Activated T-helper 17 cell treated with anti-CD3 and anti-CD28 coated beads, Interleukin-2, amount 50 U/mL, for 72 hours (primary cell): ENCODE data around the gene CDH23. TPM values are rescaled to one million over a fixed set of nuclear protein-coding genes. Genes with fewer than 3 reads are reported as not detected.
A peak's percentile ranks its signal among the peaks of the same experiment; 100 is the strongest.

Experiments
- ATAC-seq: fragments of 150-1000 bp; cut with Tn5 transposase; replicated peaks from 2 replicates; pipeline ENCODE4 v1.10.0; 2021; ENCODE audit warnings: mild to moderate bottlenecking, moderate library complexity
- H3K27ac Mint-ChIP-seq: one replicate; pipeline ENCODE4 v1.8.0; 2022; ENCODE audit warnings: mixed read lengths
- H3K27me3 Mint-ChIP-seq: one replicate; pipeline ENCODE4 v1.8.0; 2022; ENCODE audit warnings: mixed read lengths
- H3K36me3 Mint-ChIP-seq: one replicate; pipeline ENCODE4 v1.8.0; 2022; ENCODE audit warnings: low read depth, mild to moderate bottlenecking, mixed read lengths
- H3K4me1 Mint-ChIP-seq: one replicate; pipeline ENCODE4 v1.8.0; 2022; ENCODE audit warnings: mixed read lengths
- H3K4me3 Mint-ChIP-seq: one replicate; pipeline ENCODE4 v1.8.0; 2022; ENCODE audit warnings: mild to moderate bottlenecking, mixed read lengths
- H3K9me3 Mint-ChIP-seq: one replicate; pipeline ENCODE4 v1.8.0; 2022; ENCODE audit warnings: mixed read lengths
- total RNA-seq, 2 donors: library from RNA; stranded (reverse); gene quantifications; one replicate each; pipeline ENCODE4 v1.2.3, GENCODE V29; 2022

CDH23 gene
- total RNA-seq, 2 donors from 2014 or later: 0.09 to 16.2 TPM

DNA sequence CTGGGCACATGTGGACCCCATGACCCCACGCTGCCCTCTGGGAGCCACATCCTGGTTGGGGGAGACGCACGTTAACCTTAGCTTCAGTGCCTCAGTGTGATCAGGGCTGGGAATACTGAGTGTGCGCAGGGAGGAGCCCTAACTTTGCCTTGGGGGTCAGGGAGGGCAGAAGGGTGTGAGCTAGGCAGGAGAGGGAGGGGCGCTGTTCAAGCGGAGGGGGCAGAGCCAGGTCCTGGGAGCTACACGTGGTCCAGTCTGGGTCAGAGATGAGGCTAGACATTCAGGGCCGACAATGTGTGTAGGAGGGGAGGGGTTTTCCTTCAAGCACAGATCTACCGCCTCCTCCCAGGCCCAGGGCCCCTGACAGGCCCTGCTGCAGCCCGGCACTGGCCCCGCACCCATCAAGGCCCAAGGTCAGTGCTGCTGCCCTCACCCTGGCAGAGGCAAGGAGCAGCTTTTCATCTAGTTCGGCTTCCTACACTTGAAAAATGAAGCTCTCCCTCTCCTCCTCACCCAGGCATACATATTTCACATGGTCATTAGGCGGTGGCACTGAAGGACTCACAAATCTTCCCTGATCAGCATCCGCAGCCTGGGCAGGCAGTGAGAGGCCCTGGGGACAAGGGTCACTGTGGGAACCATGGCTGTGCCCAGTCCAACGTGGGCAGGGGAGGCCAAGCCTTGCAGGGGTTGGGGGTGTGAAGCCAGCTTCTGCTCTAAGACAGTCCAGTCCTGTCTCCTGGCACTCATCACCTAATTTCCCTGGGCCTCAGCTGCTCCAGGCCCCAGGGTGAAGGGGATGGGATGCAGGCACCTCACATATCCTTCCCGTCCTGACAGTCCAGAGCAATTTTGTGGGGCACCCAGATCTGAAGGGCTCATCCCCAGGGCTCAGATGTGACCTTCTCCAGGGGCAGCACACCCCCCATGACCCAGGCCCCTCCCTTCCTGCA, 275.6 kb downstream of the CDH23 start:
- H3K4me3 Mint-ChIP-seq: no peak overlapping the region
- H3K4me1 Mint-ChIP-seq: peaks cover 10% of the 10 kb centered on the region
- no peaks in the 10 kb centered on the region for H3K36me3 Mint-ChIP-seq
- H3K9me3 Mint-ChIP-seq: no peaks in the 10 kb centered on the region
- H3K27ac Mint-ChIP-seq: no peak overlapping the region
- H3K27me3 Mint-ChIP-seq: no peaks in the 10 kb centered on the region
- no peak for ATAC-seq

DNA sequence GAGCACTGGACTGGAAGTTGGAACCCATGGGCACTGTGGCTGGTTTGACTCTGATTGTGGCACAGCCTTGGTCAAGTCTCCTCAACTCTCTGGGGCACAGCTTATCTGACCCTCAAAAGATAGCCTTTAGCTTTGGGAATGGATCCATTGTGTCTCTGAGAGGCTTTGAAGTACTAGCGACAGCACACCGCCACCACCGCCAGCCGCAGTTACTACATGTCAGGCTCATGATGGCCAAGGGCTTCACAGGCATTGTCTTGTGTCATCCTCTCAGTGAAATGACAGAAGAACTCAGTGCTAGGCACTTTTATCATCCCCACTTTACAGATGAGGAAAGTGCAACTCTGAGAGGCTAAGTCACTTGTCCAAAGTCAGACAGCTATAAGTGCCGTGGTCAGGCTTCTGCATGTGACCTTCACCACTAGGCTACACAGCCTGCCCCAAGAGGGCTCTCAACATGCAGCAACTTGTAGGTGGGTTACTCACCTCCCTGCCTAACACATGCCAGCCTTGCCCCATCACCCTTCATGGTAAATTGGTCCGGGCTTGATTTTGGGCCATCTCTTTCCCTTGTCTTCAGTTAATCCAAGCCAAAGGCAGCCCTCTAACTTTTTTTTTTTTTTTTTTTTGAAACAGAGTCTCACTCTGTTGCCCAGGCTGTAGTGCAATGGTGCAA, 278.7 kb downstream of the CDH23 start:
- H3K4me3 Mint-ChIP-seq: no peak overlapping the region
- no peaks in the 10 kb centered on the region for H3K36me3 Mint-ChIP-seq
- H3K27me3 Mint-ChIP-seq: no peaks in the 10 kb centered on the region

DNA sequence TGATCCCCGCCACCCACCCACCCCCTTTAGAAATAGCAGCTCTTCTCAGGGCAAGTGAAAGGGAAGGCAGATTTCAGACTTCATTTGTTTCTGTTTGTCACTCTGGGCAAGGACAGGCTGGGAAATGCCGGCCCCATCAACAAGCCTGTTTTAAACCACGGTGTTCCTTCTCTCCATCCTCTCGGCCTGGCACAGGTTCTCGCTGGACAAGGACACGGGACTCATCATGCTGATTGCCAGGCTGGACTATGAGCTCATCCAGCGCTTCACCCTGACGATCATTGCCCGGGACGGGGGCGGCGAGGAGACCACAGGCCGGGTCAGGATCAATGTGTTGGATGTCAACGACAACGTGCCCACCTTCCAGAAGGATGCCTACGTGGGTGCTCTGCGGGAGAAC, 280.5 kb downstream of the CDH23 start:
- no peaks in the 10 kb centered on the region for H3K36me3 Mint-ChIP-seq
- no peak overlapping the region for H3K4me3 Mint-ChIP-seq
- H3K4me1 Mint-ChIP-seq: peaks cover 5% of the 10 kb centered on the region
- no peaks in the 10 kb centered on the region for H3K9me3 Mint-ChIP-seq
- ATAC-seq: no peak
- H3K27ac Mint-ChIP-seq: no peak overlapping the region
- H3K27me3 Mint-ChIP-seq: no peaks in the 10 kb centered on the region

More for the DNA sequence above, 278.7 kb downstream of the CDH23 start:
- no peaks in the 10 kb centered on the region for H3K9me3 Mint-ChIP-seq
- no peak overlapping the region for H3K27ac Mint-ChIP-seq
- no peak for ATAC-seq
- H3K4me1 Mint-ChIP-seq: peaks cover 5% of the 10 kb centered on the region

DNA sequence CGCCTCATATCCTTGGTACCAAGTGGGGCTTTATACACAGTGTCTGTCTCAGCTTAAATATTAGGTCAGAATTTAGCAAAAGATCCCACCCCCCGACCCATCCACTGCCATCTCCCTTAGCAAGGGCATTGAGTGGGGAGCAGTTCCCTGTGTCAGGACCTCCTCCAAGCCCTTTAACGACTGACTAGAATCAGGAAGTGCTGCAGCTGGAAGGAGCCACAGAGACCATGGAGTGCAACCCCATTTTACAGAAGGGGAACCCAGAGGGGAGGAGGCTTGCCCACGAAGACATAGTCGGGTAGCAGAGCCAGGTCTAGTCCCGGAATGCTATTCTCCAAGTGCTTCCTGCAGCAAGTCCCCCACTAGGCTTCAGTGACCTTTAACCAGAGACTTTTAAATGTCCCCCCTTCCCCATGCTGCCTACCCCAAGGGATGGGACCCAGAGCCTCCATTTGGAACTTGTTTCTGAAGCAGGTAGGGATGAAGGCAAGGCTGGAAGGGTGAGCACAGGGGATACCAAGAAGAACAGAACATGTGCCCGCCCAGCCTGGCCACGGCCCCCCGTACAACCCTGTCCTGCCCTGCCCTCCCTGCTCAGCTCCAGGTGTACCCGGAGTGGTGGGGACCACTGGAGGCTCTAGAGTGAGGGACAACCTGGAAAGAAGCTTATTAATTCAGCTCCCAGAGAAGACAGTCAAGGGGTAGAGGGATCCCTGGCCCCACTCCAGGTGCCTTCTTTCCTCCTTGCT, 281.5 kb downstream of the CDH23 start:
- Mint-ChIP-seq H3K36me3 (no peaks in the 10 kb centered on the region), H3K9me3 (no peaks in the 10 kb centered on the region), H3K4me1 (no peaks in the 10 kb centered on the region), H3K4me3 (no peak overlapping the region), H3K27me3 (no peaks in the 10 kb centered on the region), H3K27ac (no peak overlapping the region)
- ATAC-seq: no peak

DNA sequence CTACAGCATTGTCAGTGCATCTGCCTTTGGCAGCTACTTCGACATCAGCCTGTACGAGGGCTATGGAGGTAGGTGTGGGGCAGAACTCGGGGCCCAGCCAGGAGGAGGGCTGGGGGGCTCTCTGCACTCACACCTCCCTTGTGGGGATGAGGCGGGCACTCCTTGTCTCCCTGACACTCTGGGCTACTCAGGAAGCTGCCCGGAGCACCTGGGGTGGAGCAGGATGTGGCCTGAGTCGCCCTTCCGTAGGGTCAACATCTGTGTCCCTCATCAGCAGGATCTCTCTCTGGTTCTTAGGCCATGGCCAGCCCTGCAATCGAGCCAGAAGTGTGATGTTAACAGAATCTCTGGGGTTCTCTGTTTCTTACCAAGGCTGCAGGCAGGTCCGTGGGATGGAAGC, 282.7 kb downstream of the CDH23 start:
- no peaks in the 10 kb centered on the region for H3K27me3 Mint-ChIP-seq
- ATAC-seq: no peak
- no peaks in the 10 kb centered on the region for H3K4me1 Mint-ChIP-seq
- no peak overlapping the region for H3K27ac Mint-ChIP-seq
- H3K36me3 Mint-ChIP-seq: no peaks in the 10 kb centered on the region
- H3K9me3 Mint-ChIP-seq: no peaks in the 10 kb centered on the region
- H3K4me3 Mint-ChIP-seq: no peak overlapping the region

DNA sequence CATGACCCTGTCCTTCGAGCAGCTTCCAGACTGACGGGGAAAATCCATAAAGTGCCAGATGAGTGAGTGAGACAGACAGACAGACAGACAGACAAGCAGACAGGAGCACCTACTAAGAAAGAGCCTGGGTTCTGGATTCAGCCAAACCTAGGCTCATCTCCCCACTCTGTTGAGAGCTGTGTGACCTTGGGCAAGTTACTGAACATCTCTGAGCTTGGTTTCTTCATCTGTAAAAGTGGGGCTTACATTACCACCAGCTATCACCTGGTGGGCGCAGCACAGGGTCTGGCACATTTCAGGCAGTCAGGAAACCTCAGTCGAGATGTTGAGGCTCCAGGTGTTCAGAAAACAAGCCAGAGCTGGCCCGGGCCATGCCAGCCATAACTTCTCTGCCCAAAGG, 285.3 kb downstream of the CDH23 start:
- Mint-ChIP-seq H3K27me3 (no peaks in the 10 kb centered on the region), H3K4me1 (no peaks in the 10 kb centered on the region), H3K36me3 (no peaks in the 10 kb centered on the region), H3K4me3 (no peak overlapping the region), H3K27ac (no peak overlapping the region), H3K9me3 (no peaks in the 10 kb centered on the region)
- no peak for ATAC-seq

DNA sequence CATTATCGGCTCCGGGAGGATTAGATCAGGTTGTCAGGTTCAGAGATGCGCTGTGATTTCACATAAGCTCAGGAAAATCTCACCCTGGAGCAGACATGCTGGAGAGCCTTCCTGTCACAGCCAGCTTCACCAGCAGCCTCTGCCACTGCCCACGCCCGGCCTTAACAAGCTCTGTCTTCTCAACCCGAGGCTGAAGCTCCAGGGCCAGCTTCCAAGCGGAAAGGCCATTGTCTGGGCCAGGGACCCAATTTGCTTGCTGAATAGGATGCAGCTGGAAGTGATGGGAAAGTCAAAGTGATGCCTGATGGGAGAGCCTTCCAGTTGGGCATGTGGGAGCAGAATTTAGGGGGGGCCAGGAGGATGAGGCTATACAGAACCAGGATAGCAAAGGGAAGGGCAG, 286.6 kb downstream of the CDH23 start:
- Mint-ChIP-seq H3K27me3 (no peaks in the 10 kb centered on the region), H3K27ac (peak overlapping the region; percentile 20), H3K36me3 (no peaks in the 10 kb centered on the region), H3K4me1 (peaks cover 4% of the 10 kb centered on the region), H3K9me3 (peaks cover 4% of the 10 kb centered on the region), H3K4me3 (no peak overlapping the region)
- no peak for ATAC-seq

DNA sequence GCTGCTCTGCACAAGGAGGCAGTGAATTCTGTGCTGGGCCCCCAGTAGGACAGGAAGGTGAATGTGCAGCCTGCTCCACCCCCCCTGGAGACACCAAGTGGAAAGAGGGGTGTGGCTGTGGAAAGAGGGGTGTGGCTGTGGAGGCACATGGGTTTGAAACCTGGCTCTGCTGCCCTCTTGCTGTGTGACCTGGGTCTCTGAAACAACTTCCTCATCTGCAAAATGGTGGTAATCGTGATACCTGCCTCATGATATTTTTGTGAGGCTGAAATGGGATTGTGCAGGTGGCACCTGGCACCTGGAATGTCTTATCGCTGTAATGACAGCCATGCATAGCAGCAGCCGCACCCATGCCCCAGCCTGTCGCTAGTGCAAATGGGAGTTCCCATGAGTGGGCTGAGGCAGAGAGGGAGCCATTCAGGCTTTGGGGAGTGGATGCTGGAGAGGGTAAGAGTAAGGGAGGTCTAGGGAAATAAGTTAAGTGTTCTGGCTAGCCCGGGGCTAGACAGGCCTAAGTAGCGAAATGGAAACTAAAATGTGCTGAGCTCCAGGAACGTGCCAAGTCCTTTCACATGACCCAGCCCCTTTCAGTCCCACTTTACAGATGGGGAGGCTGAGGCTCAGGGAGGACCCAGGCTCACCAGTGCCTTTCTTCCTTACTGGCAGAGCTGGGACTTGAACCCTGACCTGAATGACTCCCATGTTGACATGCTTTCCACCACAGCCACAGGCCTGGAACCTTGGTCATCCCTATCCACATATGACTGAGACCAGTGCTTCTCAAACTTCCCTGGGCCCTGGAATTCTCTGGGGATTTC, 287.8 kb downstream of the CDH23 start:
- Mint-ChIP-seq H3K4me1 (peaks cover 6% of the 10 kb centered on the region), H3K27ac (no peak overlapping the region), H3K27me3 (no peaks in the 10 kb centered on the region), H3K36me3 (no peaks in the 10 kb centered on the region), H3K9me3 (peaks cover 5% of the 10 kb centered on the region), H3K4me3 (no peak overlapping the region)
- ATAC-seq: no peak

DNA sequence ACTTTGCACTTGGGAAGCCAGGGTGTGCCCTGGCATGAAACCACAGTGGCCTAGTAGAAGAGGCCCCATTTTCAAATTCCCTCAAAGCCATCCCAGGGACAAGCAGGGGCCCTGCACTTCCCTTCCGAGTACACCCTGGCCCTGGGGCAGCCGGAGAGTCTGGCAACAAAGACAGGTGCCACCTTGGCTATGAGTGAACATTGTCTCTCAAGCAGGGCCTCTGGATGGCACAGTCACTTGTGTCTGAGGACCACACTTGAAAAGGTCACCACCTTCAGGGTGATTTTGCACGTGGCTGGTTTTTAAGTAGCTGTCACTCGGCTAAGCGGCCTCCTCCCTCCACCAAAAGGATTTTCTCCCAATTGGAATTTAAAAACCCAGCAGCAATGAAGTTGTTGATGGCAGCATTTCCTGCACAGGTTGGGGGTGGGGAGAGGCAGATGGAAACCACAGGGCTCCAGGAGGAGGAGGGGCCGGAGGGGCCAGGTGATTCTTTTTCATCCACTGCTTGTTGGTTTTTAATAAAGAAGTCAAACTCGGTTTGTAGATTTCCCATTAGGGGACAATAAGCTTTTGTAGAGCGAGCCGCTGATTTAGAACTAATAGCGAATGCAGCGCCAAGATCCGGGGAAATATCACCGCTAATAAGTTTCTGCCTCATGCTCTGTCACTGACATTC, 289.0 kb downstream of the CDH23 start:
- Mint-ChIP-seq H3K4me3 (no peak overlapping the region), H3K27ac (peak overlapping the region; percentile 16), H3K4me1 (peaks cover 6% of the 10 kb centered on the region), H3K36me3 (no peaks in the 10 kb centered on the region), H3K9me3 (peaks cover 5% of the 10 kb centered on the region), H3K27me3 (no peaks in the 10 kb centered on the region)
- ATAC-seq: no peak

DNA sequence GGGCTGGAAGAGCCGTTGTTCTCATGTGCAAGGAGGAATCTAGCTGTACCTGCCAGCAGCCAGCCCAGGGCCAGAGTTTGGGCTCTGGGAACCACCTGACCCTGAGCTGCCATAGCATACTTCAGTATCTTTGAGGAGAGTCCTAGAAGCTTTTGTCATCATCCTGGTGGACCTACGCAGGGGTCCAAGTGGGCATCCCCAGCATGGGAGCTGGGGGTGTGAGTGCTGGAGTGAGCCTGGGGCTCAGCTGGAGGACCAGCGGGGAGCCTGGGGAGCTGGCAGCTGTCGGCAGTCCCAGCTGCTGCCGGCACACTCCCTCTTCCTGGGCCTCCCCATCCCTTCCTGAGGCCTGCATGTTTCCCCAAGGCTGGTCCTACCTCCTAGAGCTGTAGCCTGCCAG, 290.4 kb downstream of the CDH23 start:
- Mint-ChIP-seq H3K27me3 (no peaks in the 10 kb centered on the region), H3K36me3 (no peaks in the 10 kb centered on the region), H3K9me3 (peaks cover 5% of the 10 kb centered on the region), H3K4me1 (peaks cover 6% of the 10 kb centered on the region), H3K27ac (peak overlapping the region; percentile 16), H3K4me3 (no peak overlapping the region)
- ATAC-seq: no peak

DNA sequence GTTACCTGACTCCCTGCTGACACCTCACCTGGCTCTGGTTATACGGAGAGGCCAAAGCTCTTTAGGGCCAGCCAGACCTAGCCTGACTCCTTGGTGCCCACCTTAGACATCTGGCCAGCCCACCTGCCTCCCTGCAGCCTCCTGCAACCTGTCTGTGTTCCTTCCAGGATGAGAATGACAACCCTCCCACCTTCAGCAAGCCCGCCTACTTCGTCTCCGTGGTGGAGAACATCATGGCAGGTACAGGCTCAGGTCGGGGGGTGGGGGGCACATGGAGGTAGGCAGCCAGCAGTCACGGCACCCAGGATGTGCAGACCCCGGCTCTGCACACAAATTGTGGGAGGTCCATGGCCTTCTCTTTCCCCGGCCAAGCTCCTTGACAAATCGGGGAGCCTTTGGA, 290.8 kb downstream of the CDH23 start:
- H3K36me3 Mint-ChIP-seq: no peaks in the 10 kb centered on the region
- H3K4me3 Mint-ChIP-seq: no peak overlapping the region
- peaks cover 5% of the 10 kb centered on the region for H3K9me3 Mint-ChIP-seq
- no peaks in the 10 kb centered on the region for H3K27me3 Mint-ChIP-seq
- ATAC-seq: no peak
- peaks cover 6% of the 10 kb centered on the region for H3K4me1 Mint-ChIP-seq
- no peak overlapping the region for H3K27ac Mint-ChIP-seq

DNA sequence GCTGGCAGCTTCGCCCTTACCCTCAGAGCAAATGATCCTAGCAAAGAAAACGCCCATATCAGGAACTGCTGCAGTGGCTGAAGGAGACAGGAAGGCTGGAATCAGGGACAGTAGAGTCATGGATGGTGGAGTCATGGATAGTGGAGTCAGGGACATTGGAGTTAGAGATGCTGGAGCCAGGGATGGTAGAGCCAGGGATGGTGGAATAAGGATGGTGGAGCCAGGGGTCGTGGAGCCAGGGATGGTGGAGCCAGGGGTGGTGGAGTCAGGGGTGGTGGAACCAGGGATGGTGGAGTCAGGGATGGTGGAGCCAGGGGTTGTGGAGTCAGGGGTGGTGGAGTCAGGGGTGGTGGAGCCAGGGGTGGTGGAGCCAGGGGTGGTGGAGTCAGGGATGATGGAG, 291.5 kb downstream of the CDH23 start:
- Mint-ChIP-seq H3K36me3 (no peaks in the 10 kb centered on the region), H3K4me1 (peaks cover 6% of the 10 kb centered on the region), H3K27me3 (no peaks in the 10 kb centered on the region), H3K4me3 (no peak overlapping the region), H3K27ac (peak overlapping the region; percentile 83), H3K9me3 (peaks cover 5% of the 10 kb centered on the region)
- ATAC-seq: no peak

DNA sequence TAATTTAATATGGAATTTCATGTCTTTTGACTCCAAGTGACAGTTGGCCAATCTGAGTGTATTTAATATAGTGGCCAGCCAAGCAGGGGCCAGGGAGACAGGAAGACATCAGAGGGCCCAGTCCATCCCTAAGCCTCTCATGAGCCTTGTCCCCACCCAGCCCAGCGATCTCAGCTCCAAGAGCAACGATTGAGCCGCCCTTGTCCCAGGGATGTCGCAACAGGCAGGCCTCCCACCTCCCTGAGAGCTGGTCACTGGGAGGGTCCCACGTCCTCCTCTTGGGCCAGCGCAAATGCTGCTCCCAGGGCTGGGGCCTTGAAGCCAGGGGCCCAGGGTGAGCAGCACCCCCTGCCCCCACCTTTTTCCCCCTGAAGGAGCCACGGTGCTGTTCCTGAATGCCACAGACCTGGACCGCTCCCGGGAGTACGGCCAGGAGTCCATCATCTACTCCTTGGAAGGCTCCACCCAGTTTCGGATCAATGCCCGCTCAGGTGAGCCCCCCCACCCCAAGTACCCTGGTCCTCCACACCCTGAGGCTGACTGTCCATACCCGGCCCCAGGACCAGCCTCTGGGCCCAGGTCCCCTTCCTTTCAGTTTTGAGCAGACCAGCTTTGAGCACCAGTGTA, 293.5 kb downstream of the CDH23 start:
- Mint-ChIP-seq H3K36me3 (no peaks in the 10 kb centered on the region), H3K27ac (no peak overlapping the region), H3K27me3 (no peaks in the 10 kb centered on the region), H3K4me3 (no peak overlapping the region), H3K9me3 (peaks cover 5% of the 10 kb centered on the region), H3K4me1 (peaks cover 6% of the 10 kb centered on the region)
- no peak for ATAC-seq
